Measurements from ENCODE around the gene ARID5A. TPM values are rescaled to one million over a fixed set of nuclear protein-coding genes. Genes with fewer than 3 reads are reported as not detected.

The ARID5A gene
- total RNA-seq, 6 experiments from 2014 or later, result 13.2 to 23.1 (median 16.9) TPM

- H3K4me1 ChIP-seq, result peaks cover 0 to 20% (median 3%) of the 10 kb centered on the region in 4 donors
- peaks cover 0 to 3% (median 1%) of the 10 kb centered on the region in 4 donors for H3K36me3 ChIP-seq
- no peaks in the 10 kb centered on the region for H3K27me3 ChIP-seq
- no peaks in the 10 kb centered on the region for H3K9me3 ChIP-seq
- peak overlapping the region; percentile 73 to 86 (median 77) for H3K27ac ChIP-seq
- ATAC-seq, result peak; percentile 82 to 91 (median 88)
- 31% methylated on average over 11 of the region's 61 CpGs for WGBS (ENCODE audit: insufficient coverage, low coverage, low lambda C conversion rate, missing lambda C conversion rate)
- TF ChIP-seq POLR2A (IDR thresholded peaks at IDR 0.05), result peak; percentile 92
- TF ChIP-seq, protein P1, sequence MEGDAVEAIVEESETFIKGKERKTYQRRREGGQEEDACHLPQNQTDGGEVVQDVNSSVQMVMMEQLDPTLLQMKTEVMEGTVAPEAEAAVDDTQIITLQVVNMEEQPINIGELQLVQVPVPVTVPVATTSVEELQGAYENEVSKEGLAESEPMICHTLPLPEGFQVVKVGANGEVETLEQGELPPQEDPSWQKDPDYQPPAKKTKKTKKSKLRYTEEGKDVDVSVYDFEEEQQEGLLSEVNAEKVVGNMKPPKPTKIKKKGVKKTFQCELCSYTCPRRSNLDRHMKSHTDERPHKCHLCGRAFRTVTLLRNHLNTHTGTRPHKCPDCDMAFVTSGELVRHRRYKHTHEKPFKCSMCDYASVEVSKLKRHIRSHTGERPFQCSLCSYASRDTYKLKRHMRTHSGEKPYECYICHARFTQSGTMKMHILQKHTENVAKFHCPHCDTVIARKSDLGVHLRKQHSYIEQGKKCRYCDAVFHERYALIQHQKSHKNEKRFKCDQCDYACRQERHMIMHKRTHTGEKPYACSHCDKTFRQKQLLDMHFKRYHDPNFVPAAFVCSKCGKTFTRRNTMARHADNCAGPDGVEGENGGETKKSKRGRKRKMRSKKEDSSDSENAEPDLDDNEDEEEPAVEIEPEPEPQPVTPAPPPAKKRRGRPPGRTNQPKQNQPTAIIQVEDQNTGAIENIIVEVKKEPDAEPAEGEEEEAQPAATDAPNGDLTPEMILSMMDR (IDR thresholded peaks at IDR 0.05), result peak; percentile 83 to 98 (median 96)
- intact Hi-C loops (cut with DNase I), result no loop called here
- DNase-seq, result peak; percentile 95 to 97 (median 96)
- H3K4me3 ChIP-seq, result peak overlapping the region; percentile 57 to 76 (median 65)
Observed at GRCh38 chr2:96549967-96550786, 13.6 kb downstream of the ARID5A start.

- ATAC-seq (peak; percentile 43 to 59 (median 52)), DNase-seq (peak; percentile 60 to 82 (median 80))
- TF ChIP-seq POLR2A (IDR thresholded peaks at IDR 0.05), result no peak
- TF ChIP-seq, protein P1 (IDR thresholded peaks at IDR 0.05), result no peak
- intact Hi-C loops (cut with DNase I), result no loop called here
- 86% methylated on average over 2 of the region's 14 CpGs for WGBS (ENCODE audit: insufficient coverage, low coverage, low lambda C conversion rate, missing lambda C conversion rate)
- H3K4me1 ChIP-seq, result peaks cover 0 to 20% (median 3%) of the 10 kb centered on the region in 4 donors
- no peaks in the 10 kb centered on the region for H3K9me3 ChIP-seq
- peaks cover 0 to 3% (median 1%) of the 10 kb centered on the region in 4 donors for H3K36me3 ChIP-seq
- H3K4me3 ChIP-seq, result peak overlapping the region; percentile 57 to 76 (median 65)
- H3K27ac ChIP-seq, result peak overlapping the region; percentile 73 to 86 (median 77)
- no peaks in the 10 kb centered on the region for H3K27me3 ChIP-seq
Observed at GRCh38 chr2:96550787-96551604, 14.4 kb downstream of the ARID5A start.

DNA sequence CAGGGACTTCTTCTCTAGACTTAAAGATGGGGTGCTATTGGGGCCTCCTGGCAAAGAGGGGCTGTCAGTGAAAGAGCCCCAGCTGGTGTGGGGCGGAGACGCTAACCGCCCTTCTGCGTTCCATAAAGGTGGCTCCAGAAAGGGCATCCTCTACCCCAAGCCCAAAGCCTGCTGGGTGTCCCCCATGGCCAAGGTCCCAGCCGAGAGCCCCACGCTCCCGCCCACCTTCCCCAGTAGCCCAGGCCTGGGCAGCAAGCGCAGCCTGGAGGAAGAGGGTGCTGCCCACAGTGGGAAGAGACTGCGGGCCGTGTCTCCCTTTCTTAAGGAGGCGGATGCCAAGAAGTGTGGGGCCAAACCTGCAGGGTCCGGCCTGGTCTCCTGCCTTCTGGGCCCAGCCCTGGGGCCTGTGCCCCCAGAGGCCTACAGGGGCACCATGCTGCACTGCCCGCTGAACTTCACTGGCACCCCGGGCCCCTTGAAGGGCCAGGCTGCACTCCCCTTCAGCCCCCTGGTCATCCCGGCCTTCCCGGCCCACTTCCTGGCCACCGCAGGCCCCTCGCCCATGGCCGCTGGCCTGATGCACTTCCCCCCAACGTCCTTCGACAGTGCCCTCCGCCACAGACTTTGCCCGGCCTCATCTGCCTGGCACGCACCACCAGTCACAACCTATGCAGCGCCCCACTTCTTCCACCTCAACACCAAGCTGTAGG is 15.2 kb downstream of the ARID5A start:
- Histone ChIP-seq H3K9me3 (no peaks in the 10 kb centered on the region), H3K27ac (peak overlapping the region in 1 of 3 donors; percentile 86), H3K36me3 (peaks cover 0 to 3% (median 1%) of the 10 kb centered on the region in 4 donors), H3K27me3 (no peaks in the 10 kb centered on the region), H3K4me1 (peaks cover 0 to 24% (median 4%) of the 10 kb centered on the region in 4 donors), H3K4me3 (peak overlapping the region in 2 of 3 donors; percentile 65 to 76)
- ATAC-seq, result no peak
- TF ChIP-seq, protein P1 (IDR thresholded peaks at IDR 0.05), result no peak
- no peak for TF ChIP-seq POLR2A (IDR thresholded peaks at IDR 0.05)
- intact Hi-C loops (cut with DNase I), result no loop called here
- no CpG with 5 or more reads among the region's 25 CpGs for WGBS (ENCODE audit: insufficient coverage, low coverage, low lambda C conversion rate, missing lambda C conversion rate)
- no peak for DNase-seq

Data from right lobe of liver (tissue), 6 donors.